Testis (tissue), 3 donors: ENCODE results near the gene MARS1. TPM values are rescaled to one million over a fixed set of nuclear protein-coding genes. Genes with fewer than 3 reads are reported as not detected.

Experiments used
- DNase-seq: peaks from one replicate; pipeline ENCODE4 v3.0.0-alpha.2; 2019
- H3K27ac ChIP-seq, 2 donors: fragments of 200-600 bp; sonication (generic); one replicate each; pipeline ENCODE4 v1.5.1; 2019
- H3K27me3 ChIP-seq: fragments of 200-600 bp; sonication (generic); one replicate; pipeline ENCODE4 v1.5.1; 2019
- H3K36me3 ChIP-seq: fragments of 200-600 bp; sonication (generic); one replicate; pipeline ENCODE4 v1.5.1; 2017; ENCODE audit warnings: low read depth; ENCODE audit errors: missing control alignments
- H3K4me1 ChIP-seq: fragments of 200-600 bp; sonication (generic); one replicate; pipeline ENCODE4 v1.5.1; 2019
- H3K4me3 ChIP-seq, 2 donors: fragments of 200-600 bp; sonication (generic); one replicate each; pipeline ENCODE4 v1.5.1; 2017 to 2019
- H3K9me3 ChIP-seq: fragments of 200-600 bp; sonication (generic); one replicate; pipeline ENCODE4 v1.5.1; 2017
- CTCF ChIP-seq, 3 experiments: fragments of 450-650 bp in 2 of 3; fragments of 200-600 bp in 1 of 3; sonication (generic) in 1 of 3; IDR thresholded peaks; one replicate each; pipeline ENCODE4 v1.5.1; 2016 to 2019; ENCODE audit warnings: antibody characterized with exemption in 3 of 3, mild to moderate bottlenecking in 2 of 3, moderate library complexity in 1 of 3
- POLR2A ChIP-seq: fragments of 450-650 bp; IDR thresholded peaks from one replicate; pipeline ENCODE4 v1.6.1; 2017; ENCODE audit warnings: antibody characterized with exemption, mild to moderate bottlenecking, moderate library complexity
- WGBS, 2 donors: methylation state at CpG; one replicate each; pipeline ENCODE4 v1.1.5; 2018; 5-methylcytosine and 5-hydroxymethylcytosine counted together
- intact Hi-C: fragments of 100-400 bp; cut with DNase I; formaldehyde crosslinking; loops from one replicate; pipeline ENCODE4 v1.15.1; 2023; ENCODE audit warnings: low total_unique reads
- polyA plus RNA-seq: library from polyadenylated mRNA; stranded (reverse); fragments of 350-450 nt; fragmentation: Illumina TruSeq; extraction: RNeasy Lipid Tissue Mini Kit (QIAGEN cat#74804); gene quantifications from one replicate; pipeline ENCODE4 v1.2.3, GENCODE V29; 2014; ENCODE audit warnings: low read depth, low replicate concordance; ENCODE audit not compliant: insufficient read depth
- total RNA-seq, 2 donors: library from RNA; depleted of rRNA; stranded (reverse); fragments of >200 nt; gene quantifications; one replicate each; pipeline ENCODE4 v1.2.3, GENCODE V29; 2016

The MARS1 gene
- total and polyA plus RNA-seq, 3 donors from 2014 or later, result 90.6 to 144 (median 105) TPM

DNA sequence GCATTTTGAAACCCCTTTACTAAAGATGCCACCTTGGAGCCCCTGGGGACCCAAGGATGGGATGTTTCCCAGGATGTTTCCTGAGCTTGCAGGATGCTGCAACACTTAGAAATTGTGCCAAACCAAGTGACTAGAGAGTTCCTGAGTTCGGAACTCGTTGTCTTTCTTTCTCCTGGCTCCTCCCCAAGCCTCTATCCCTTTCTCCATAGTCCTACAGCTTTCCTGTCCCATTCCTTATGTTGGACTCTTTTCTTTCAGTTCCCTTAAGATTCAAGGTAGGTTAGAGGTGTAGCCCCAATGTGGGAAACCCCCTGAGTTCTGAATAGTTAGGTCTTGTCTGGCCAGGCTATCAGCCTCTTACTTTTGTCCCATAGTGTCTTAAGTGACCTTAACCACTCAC lies 60.6 kb downstream of the MARS1 start:
- H3K4me1 ChIP-seq, result peaks cover 15% of the 10 kb centered on the region
- H3K9me3 ChIP-seq, result no peaks in the 10 kb centered on the region
- intact Hi-C loops, result no loop called here
- 24 to 38% methylated on average over 2 of the region's 2 CpGs for WGBS, 2 donors
- H3K27ac ChIP-seq, result no peak overlapping the region
- no peaks in the 10 kb centered on the region for H3K36me3 ChIP-seq
- TF ChIP-seq POLR2A (no peak), CTCF (IDR thresholded peaks at IDR 0.05) (no peak)
- DNase-seq, result no peak
- H3K4me3 ChIP-seq, result no peak overlapping the region
- no peaks in the 10 kb centered on the region for H3K27me3 ChIP-seq

DNA sequence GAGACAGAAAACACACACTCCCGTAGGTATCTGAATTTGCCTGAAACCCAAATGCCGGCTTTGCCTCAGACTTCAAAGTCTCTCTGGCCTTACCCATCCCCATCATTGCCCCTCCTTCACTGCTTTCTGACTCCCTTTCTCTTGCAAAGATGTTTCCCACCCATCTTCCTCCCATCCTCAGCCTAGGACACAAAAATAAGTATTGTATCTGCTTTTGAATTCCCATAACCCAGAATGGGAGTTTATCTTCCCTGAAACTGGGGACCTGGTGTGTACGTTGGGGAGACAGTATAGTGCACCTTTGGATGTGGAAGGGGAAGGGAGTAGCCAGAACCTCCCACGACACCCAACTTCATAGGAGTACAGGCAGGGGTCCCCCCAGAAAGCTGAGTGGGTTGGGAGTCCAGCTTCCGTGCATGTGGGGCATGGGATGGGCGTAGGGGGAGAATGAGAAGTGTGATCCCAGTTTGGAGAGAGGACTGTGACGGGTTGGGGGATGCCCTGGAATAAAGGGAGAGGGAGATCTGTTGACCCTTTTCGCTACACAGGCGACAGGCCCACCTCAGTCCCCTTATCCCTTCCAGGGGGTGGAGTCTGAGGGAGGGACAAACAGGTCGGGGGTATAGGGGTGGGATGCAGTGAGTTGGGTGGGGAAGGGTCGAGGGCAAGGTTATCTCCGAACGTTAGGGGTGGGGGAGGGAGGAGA lies 61.5 kb downstream of the MARS1 start:
- intact Hi-C loops, result no loop called here
- H3K4me3 ChIP-seq, result peak overlapping the region; percentile 41 to 50
- no peak overlapping the region for H3K27ac ChIP-seq

GRCh38 chr12:57549909-57550640 lies 62.2 kb downstream of the MARS1 start, which contains the start of gene KIF5A:
Gene KIF5A (plus strand): TSS chr12:57550044. CDS start chr12:57550272, 228 bp downstream.
- no peak for TF ChIP-seq CTCF (IDR thresholded peaks at IDR 0.05)
- TF ChIP-seq POLR2A, result no peak
- Histone ChIP-seq H3K27me3 (no peaks in the 10 kb centered on the region), H3K9me3 (no peaks in the 10 kb centered on the region), H3K27ac (no peak within 1 kb of the TSS), H3K4me3 (peak within 1 kb of the TSS; percentile 41 to 50), H3K36me3 (no peaks in the 10 kb centered on the region), H3K4me1 (peaks cover 15% of the 10 kb centered on the region)
- peak; percentile 52 for DNase-seq
- WGBS, 2 donors, result 5 to 14% methylated on average over 24 to 52 of the region's 52 CpGs
- intact Hi-C loops, result no loop called here

More for the DNA sequence above, 61.5 kb downstream of the MARS1 start:
- Histone ChIP-seq H3K9me3 (no peaks in the 10 kb centered on the region), H3K27me3 (no peaks in the 10 kb centered on the region), H3K36me3 (no peaks in the 10 kb centered on the region), H3K4me1 (peaks cover 15% of the 10 kb centered on the region)
- 22 to 26% methylated on average over 13 of the region's 13 CpGs for WGBS, 2 donors
- TF ChIP-seq POLR2A (no peak), CTCF (IDR thresholded peaks at IDR 0.05) (no peak)
- DNase-seq, result no peak

- 35 to 71% methylated on average over 7 of the region's 7 CpGs for WGBS, 2 donors
- Histone ChIP-seq H3K27ac (no peak overlapping the region), H3K4me3 (peak overlapping the region in 1 of 2 donors; percentile 50), H3K27me3 (no peaks in the 10 kb centered on the region), H3K9me3 (no peaks in the 10 kb centered on the region), H3K36me3 (no peaks in the 10 kb centered on the region), H3K4me1 (peaks cover 11% of the 10 kb centered on the region)
- DNase-seq, result no peak
- TF ChIP-seq CTCF (IDR thresholded peaks at IDR 0.05), result no peak
- TF ChIP-seq POLR2A, result no peak
- intact Hi-C loops, result no loop called here
Measured at GRCh38 chr12:57550641-57551549, 63.0 kb downstream of the MARS1 start.
